Endothelial cell of umbilical vein (primary cell): Measurements from ENCODE around the gene RYR3. TPM values are rescaled to one million over a fixed set of nuclear protein-coding genes. Genes with fewer than 3 reads are reported as not detected.

ENCODE experiments used
- BruUV-seq: library from RNA; stranded (reverse); fragments of 400-500 nt; replicated peaks from 2 replicates; lab custom pipeline; 2021; lab: Mats Ljungman, UMichigan
- CTCF ChIA-PET: fragments of 300-600, 350-600 bp; sonication (Branson Sonifier 250); formaldehyde crosslinking; loops from one replicate; lab custom pipeline; 2021; ENCODE audit warnings: antibody characterized with exemption, inconsistent platforms; lab: Charles Lee
- POLR2A ChIA-PET: fragments of 300-600, 350-600 bp; sonication (Branson Sonifier 250); formaldehyde crosslinking; loops from one replicate; lab custom pipeline; 2021; ENCODE audit warnings: antibody characterized with exemption, inconsistent platforms; lab: Charles Lee
- DNase-seq: peaks from one replicate; pipeline ENCODE4 v3.0.0-alpha.2; 2011; ENCODE audit warnings: low read depth, low spot score
- FAIRE-seq: peaks from 2 replicates; lab custom pipeline; 2011; peaks lifted over from hg19 to GRCh38; lab: Jason Lieb, UNC
- H2AFZ ChIP-seq: 2 replicates; pipeline ENCODE4 v1.6.0; 2012; ENCODE audit warnings: low read depth, low read length, control low read depth, inconsistent platforms
- H3K27ac ChIP-seq: 2 replicates; pipeline ENCODE4 v1.5.1; 2011; ENCODE audit warnings: low read depth, mild to moderate bottlenecking, control low read depth, low read length, moderate library complexity; ENCODE audit not compliant: insufficient read depth
- H3K27me3 ChIP-seq, 2 experiments: 2 replicates each; pipeline versions ENCODE4 v1.6.0 to v1.6.1; 2011; ENCODE audit warnings: low read length in 2 of 2, mixed read lengths in 1 of 2; ENCODE audit not compliant: control insufficient read depth in 2 of 2, insufficient read depth in 2 of 2
- H3K36me3 ChIP-seq, 2 experiments: 2 replicates in 1 of 2; 3 replicates in 1 of 2; pipeline ENCODE4 v1.5.1; 2011; ENCODE audit warnings: low read length in 2 of 2, mild to moderate bottlenecking in 1 of 2, moderate library complexity in 1 of 2; ENCODE audit not compliant: control insufficient read depth in 2 of 2, insufficient read depth in 2 of 2; ENCODE audit errors: extremely low read depth in 1 of 2
- H3K4me1 ChIP-seq: 3 replicates; pipeline ENCODE4 v1.5.1; 2011; ENCODE audit warnings: mild to moderate bottlenecking, low read length; ENCODE audit not compliant: control insufficient read depth, insufficient read depth; ENCODE audit errors: extremely low read depth
- H3K4me2 ChIP-seq: 2 replicates; pipeline ENCODE4 v1.6.1; 2011; ENCODE audit warnings: low read length, control low read depth, mixed read lengths; ENCODE audit not compliant: insufficient read depth
- H3K4me3 ChIP-seq, 3 experiments: fragments of 200-600 bp in 1 of 3; sonication (generic), shearing (Covaris generic) in 1 of 3; replicated peaks in 1 of 3; 2 replicates each; pipeline ENCODE4 v1.5.1; 2011 to 2016; ENCODE audit warnings: control low read depth in 3 of 3, low read length in 3 of 3, mild to moderate bottlenecking in 2 of 3, inconsistent platforms in 1 of 3, low read depth in 1 of 3, moderate library complexity in 1 of 3; ENCODE audit not compliant: insufficient read depth in 1 of 3
- H3K79me2 ChIP-seq: 2 replicates; pipeline ENCODE4 v1.6.0; 2012; ENCODE audit warnings: low read length, inconsistent platforms; ENCODE audit not compliant: control insufficient read depth, insufficient read depth
- H3K9ac ChIP-seq: replicated peaks from 2 replicates; pipeline ENCODE3; 2011; ENCODE audit warnings: low read length, control low read depth; ENCODE audit not compliant: insufficient read depth; ENCODE audit errors: extremely low read depth
- H3K9me1 ChIP-seq: replicated peaks from 3 replicates; pipeline ENCODE4 v1.6.0; 2011; ENCODE audit warnings: mild to moderate bottlenecking, low read length; ENCODE audit not compliant: control insufficient read depth, insufficient read depth; ENCODE audit errors: extremely low read depth
- H3K9me3 ChIP-seq: replicated peaks from 2 replicates; pipeline ENCODE4 v1.5.1; 2012; ENCODE audit warnings: low read length, inconsistent platforms; ENCODE audit not compliant: control insufficient read depth, insufficient read depth
- H4K20me1 ChIP-seq: replicated peaks from 2 replicates; pipeline ENCODE3; 2011; ENCODE audit warnings: mild to moderate bottlenecking, low read length; ENCODE audit not compliant: control insufficient read depth, insufficient read depth; ENCODE audit errors: extremely low read depth
- EZH2 ChIP-seq: IDR thresholded peaks from 2 replicates; pipeline ENCODE4 v1.6.1; 2012; ENCODE audit warnings: borderline replicate concordance, low read depth, mild to moderate bottlenecking, moderate library complexity, low read length, inconsistent platforms; ENCODE audit not compliant: severe bottlenecking
- FOS ChIP-seq: IDR thresholded peaks from 2 replicates; pipeline ENCODE4 v1.6.1; 2011; ENCODE audit warnings: mild to moderate bottlenecking, low read length, moderate library complexity, borderline replicate concordance; ENCODE audit not compliant: insufficient read depth
- GATA2 ChIP-seq: IDR thresholded peaks from 2 replicates; pipeline ENCODE4 v1.7.0; 2011; ENCODE audit warnings: low read depth, mild to moderate bottlenecking, moderate library complexity, mixed read lengths, low read length; ENCODE audit not compliant: insufficient read length, insufficient read depth
- JUN ChIP-seq: IDR thresholded peaks from 2 replicates; pipeline ENCODE4 v1.6.1; 2011; ENCODE audit warnings: borderline replicate concordance, low read depth; ENCODE audit not compliant: insufficient read length, insufficient read depth
- MAX ChIP-seq: IDR thresholded peaks from 2 replicates; pipeline ENCODE4 v1.6.1; 2011; ENCODE audit not compliant: insufficient read depth, insufficient read length
- MYC ChIP-seq: IDR thresholded peaks from one replicate; pipeline ENCODE4 v1.6.1; 2011; ENCODE audit warnings: mild to moderate bottlenecking, low read depth, low read length
- POLR2A ChIP-seq: IDR thresholded peaks from 2 replicates; pipeline ENCODE4 v1.6.1; 2012; ENCODE audit warnings: low read depth, mild to moderate bottlenecking, control low read depth, low read length
- POLR2AphosphoS5 ChIP-seq: IDR thresholded peaks from 2 replicates; pipeline ENCODE4 v1.6.1; 2012; ENCODE audit warnings: low read depth, mild to moderate bottlenecking, control low read depth, low read length, moderate library complexity; ENCODE audit not compliant: insufficient read depth
- dilution Hi-C: fragments of 300-500 bp; cut with MboI; formaldehyde crosslinking; loops from one replicate; pipeline ENCODE4 v1.15.0; 2019; ENCODE audit warnings: low sequenced_read_pairs; ENCODE audit not compliant: extremely low pct_ligation_motif_present
- intact Hi-C: fragments of 100-400 bp; cut with micrococcal nuclease; formaldehyde crosslinking; loops from one replicate; pipeline ENCODE4 v1.10.0; 2022
- polyA plus RNA-seq, 4 experiments: library from polyadenylated mRNA; depleted of rRNA in 3 of 4; stranded (reverse) in 3 of 4; unstranded in 1 of 4; fragments of >200 nt; gene quantifications; 2 replicates each; pipeline versions ENCODE4 v1.2.1 to v1.2.3, GENCODE V29; 2011 to 2012; ENCODE audit warnings: missing spikeins in 1 of 4
- total RNA-seq: library from RNA; stranded (reverse); gene quantifications from 2 replicates; pipeline ENCODE4 v1.2.3, GENCODE V29; 2021
- TF ChIP-seq, protein P1 (sequence below), 2 donors: IDR thresholded peaks; 1 replicate in 1 of 2; 2 replicates in 1 of 2; pipeline ENCODE4 v1.5.1; 2011; ENCODE audit warnings: low read length in 2 of 2, mild to moderate bottlenecking in 2 of 2, moderate library complexity in 2 of 2, control low read depth in 1 of 2, inconsistent platforms in 1 of 2, low read depth in 1 of 2; ENCODE audit not compliant: insufficient read depth in 1 of 2; ENCODE audit errors: extremely low read depth in 1 of 2

Gene RYR3
- total and polyA plus RNA-seq, 2 donors (not counting 3 experiments of a cell fraction or from before 2014, with no cell fraction given), result not detected

GRCh38 chr15:33848011-33848410 is 537.2 kb downstream of the RYR3 start:
- Histone ChIP-seq H3K27me3 (no peaks in the 10 kb centered on the region), H3K9ac (no peak overlapping the region), H3K4me2 (no peak overlapping the region), H3K9me1 (no peaks in the 10 kb centered on the region), H3K9me3 (no peaks in the 10 kb centered on the region), H3K4me3 (no peak overlapping the region), H3K4me1 (no peaks in the 10 kb centered on the region), H3K36me3 (no peaks in the 10 kb centered on the region), H2AFZ (no peak overlapping the region), H4K20me1 (no peaks in the 10 kb centered on the region), H3K27ac (no peak overlapping the region), H3K79me2 (no peaks in the 10 kb centered on the region)
- DNase-seq, result no peak
- intact Hi-C loops, result no loop called here
- ChIA-PET CTCF (no interaction called here), POLR2A (no interaction called here)
- TF ChIP-seq EZH2, result no peak
- TF ChIP-seq JUN, result no peak
- no peak for TF ChIP-seq POLR2AphosphoS5
- TF ChIP-seq FOS, result no peak
- TF ChIP-seq GATA2, result no peak
- TF ChIP-seq, protein P1, sequence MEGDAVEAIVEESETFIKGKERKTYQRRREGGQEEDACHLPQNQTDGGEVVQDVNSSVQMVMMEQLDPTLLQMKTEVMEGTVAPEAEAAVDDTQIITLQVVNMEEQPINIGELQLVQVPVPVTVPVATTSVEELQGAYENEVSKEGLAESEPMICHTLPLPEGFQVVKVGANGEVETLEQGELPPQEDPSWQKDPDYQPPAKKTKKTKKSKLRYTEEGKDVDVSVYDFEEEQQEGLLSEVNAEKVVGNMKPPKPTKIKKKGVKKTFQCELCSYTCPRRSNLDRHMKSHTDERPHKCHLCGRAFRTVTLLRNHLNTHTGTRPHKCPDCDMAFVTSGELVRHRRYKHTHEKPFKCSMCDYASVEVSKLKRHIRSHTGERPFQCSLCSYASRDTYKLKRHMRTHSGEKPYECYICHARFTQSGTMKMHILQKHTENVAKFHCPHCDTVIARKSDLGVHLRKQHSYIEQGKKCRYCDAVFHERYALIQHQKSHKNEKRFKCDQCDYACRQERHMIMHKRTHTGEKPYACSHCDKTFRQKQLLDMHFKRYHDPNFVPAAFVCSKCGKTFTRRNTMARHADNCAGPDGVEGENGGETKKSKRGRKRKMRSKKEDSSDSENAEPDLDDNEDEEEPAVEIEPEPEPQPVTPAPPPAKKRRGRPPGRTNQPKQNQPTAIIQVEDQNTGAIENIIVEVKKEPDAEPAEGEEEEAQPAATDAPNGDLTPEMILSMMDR (IDR thresholded peaks at IDR 0.05; ENCODE audit: extremely low read depth in 1 of 2, insufficient read depth in 1 of 2, low read depth in 1 of 2, low read length in 2 of 2), result no peak
- no peak for TF ChIP-seq MYC
- no peak for TF ChIP-seq POLR2A
- TF ChIP-seq MAX, result no peak
- BruUV-seq, result no TSS peak
- dilution Hi-C loops, result no loop called here
- no peak for FAIRE-seq
